Effector CD8-positive, alpha-beta T cell (primary cell): ENCODE data around the gene CEMP1.

Experiments
- DNase-seq: peaks from one replicate; lab custom pipeline; 2025; lab: John Stamatoyannopoulos, UW

CEMP1 gene

DNA sequence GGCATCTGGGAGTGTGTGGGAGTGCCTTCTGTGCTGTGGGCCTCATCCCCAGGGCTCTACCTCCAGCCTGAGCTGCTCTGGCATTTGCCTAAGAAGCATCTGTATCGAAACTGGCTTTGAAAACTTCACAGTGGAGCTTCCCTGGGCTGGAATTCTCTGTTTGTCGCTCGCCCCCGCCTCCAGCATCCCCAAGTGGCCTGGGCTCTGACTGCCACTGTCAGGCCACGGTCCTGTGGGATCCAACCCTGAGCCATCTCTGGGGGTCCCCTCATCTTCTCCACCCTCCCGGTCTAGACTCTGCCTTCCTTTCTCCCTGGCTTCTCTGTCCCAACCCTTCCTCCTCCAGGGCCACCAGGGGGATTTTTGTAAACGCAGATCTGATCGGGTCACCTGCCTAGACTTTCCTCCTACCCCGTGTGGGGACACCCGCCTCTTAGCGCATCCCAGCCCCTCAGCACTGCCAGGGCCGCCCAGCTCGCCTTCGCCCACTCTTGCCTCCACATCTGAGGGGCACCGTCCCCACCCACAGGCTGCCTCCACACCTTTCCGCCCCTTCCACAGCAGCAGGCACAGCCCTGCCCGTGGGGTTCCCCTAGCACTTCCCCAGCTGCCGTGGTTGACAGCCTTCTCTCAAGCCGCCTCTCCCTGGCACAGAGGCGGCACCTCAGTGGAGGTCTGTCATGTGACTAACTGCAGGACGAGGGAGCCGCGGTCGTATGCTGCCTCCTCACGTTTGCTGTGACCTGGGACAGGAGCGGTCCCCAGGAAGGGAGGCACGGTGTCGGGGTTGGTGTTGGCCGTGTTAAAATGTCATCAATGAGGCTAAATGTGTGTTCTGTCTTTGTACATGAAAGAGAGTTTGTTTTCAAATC lies 44.3 kb downstream of the CEMP1 start:
- peak; percentile 61 for DNase-seq

DNA sequence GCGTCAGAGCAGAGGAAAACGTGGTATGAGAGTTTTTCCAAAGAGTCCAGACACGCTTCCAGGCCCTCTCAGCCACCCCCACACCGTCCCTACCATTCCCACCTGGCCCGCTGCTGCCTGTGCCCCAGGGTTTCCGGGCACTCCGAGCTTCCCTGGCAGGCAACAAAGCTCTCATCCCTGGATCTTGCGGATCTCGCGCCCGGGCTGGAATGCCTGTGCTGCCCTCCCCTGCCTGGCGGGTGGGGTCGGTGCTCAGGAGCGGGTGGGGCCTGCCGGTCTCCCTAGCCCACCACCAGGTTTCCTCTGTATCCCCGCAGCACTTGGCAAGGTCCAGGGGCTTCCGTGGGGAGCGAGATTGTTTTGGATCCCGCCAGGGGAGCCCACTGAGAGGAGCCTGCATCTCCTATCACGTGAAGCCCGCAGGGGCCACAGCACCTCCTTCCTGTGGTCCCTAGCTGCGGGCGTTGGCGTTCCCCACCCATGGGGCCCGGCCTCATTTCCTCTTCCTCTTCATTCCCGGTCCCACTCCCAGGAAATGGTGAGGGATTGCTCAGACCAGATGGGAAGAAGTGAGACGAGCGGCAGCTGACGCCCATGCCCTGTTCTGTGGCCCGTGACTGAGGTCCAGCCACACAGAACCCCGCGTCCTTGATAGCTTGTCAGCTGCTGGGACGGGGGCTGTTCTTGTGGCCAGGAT lies 45.2 kb downstream of the CEMP1 start:
- DNase-seq = no peak

DNA sequence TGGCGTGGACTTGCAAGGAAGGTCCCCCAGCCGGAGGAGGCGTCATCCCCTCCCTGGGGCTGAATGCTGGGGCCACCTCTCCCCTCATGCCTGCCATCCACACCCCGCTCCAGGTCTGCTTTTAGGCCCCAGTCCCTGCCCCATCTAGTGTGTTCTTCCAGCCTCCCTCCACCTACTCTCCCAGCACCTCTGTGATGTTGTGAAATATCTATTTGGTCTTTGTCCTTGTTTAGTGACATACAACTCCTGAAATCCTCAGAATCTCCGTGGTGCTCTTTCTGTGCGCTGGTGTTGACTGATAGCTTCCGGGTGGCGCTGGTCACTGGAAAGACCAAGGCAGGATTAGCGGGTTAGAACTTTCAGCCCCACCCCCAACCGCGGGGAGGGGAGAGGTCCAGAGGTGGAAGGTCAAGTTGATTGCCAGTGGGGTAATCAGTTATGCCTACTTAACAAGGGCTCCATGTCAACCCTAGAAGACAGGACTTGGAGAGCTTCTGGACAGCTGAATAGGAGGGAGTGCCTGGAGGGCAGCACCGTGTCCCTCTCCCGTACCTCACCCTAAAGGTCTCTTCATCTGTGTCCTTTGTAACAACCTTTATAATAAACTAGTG lies 46.2 kb downstream of the CEMP1 start:
- DNase-seq = no peak

DNA sequence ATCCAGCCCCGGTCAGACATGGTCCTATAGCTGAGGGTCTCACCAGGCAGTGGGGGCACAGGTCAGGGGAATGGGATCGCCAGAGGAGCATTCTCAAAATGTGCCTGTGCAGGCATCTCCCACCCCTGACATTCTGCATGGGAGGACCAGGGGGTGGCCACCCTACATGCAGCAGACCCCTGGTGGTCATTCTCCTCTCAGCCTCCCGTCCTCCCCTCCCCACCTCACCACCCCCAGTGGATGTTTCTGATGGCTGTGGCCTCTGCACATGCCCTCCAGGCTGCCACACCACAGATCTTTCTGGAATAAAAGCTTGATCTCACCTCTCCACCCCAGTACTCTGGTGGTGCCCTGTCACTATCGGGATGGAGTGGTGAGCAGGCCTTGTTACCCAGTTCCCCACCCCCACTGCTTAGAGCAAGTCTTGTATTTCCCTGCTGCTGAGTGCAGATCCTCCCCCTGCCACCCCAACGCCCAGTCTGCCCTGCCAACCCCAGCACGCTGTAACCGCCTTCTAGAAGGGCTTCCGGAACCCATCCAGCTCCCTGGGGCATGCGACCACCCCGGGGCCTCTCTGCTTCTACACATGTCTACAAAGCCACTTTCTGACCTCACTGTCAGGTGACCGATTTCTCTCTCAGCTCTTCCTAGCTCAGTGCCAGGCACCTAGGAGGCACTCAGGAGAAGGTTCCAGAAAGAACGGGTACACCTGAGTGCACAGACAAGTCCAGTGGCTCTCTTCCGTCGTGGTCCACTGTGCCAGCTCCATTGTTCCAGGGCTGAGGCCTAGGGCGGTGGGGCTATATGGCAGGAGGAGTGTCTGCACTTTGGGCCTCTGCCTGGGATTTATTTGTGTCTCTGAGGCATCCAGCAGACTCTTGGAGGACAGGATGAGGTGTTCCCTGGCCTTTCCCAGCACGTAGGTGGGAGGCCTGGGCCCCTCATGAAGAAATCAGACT lies 47.0 kb downstream of the CEMP1 start:
- no peak for DNase-seq

DNA sequence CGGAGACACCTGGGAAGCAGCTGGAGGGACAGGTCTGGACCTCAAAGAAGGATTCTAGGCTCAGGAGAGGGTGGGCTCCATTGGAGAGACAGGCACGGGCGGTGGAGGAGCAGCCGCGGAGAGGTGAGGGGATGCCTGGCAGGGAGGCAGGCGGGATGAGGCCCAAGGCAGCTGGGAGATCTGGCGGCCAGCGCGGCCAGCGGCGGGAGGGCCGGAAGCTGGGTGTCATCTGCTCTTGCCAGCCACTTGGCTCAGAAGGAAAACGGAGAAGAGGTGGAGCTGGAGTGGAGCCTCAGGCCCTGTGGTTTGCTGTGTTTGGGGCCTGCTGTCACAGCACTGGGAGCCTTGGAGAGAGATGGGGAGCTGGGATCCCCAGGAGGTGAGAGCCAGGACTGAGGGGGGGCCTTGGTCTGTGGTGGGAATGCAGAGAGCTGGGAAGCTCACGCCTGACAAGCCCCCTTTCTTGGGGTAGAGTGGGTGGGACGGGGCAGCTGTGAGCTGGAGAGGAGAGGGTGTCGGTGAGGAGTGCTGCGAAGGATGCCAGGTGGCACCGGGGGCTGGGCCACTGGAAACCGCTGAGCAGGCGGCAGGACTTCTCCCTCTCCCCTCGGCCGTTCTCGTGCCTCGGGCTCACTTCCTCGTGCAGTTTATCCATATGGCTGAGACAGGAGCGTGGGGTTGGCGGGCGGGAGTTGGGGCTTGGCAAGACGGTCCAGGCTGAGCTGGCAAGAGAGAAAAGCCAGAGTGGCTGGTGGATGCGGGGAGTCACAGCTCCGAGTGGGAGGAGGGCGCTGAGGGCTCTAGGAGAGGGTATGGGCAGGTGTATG lies 48.3 kb downstream of the CEMP1 start:
- DNase-seq = no peak

DNA sequence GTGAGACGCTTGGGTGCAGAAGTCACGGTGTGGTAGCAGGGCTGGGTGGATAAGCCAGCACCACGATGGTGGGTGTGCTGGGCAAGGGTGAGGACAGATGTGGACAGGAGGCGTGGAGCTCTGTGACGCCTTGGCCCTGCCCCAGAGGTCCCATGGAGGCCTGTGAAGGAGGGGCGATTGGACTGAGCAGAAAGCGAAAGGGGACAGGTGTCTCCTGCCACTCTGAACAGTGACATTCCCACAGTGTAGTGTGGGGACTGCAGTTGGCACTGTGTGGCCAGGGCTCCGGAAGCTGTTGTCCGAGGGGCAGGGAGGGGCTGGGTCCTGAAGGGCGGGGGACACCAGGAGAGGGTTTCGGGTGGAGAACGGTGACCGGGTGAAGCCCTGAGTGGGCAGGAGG lies 49.0 kb downstream of the CEMP1 start:
- no peak for DNase-seq

DNA sequence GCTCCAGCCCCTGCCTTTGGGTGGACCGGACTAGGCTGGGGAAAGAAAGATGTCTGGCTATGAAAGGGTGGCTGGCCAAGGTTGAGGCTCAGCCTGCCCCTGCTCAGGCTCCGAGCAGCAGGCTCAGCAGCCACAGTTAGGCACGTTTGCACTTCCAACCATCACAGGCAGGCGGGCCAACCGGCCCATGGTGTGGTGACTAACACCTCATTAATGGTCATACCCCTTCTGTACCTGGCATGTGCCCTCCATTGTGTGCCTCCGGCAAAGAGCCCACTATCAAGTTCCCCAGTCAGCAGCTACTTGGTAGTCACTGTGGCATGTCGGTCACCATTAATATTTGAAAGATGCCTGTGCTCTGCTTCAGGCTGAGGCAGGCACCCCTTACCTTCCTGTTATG lies 49.5 kb downstream of the CEMP1 start:
- no peak for DNase-seq

DNA sequence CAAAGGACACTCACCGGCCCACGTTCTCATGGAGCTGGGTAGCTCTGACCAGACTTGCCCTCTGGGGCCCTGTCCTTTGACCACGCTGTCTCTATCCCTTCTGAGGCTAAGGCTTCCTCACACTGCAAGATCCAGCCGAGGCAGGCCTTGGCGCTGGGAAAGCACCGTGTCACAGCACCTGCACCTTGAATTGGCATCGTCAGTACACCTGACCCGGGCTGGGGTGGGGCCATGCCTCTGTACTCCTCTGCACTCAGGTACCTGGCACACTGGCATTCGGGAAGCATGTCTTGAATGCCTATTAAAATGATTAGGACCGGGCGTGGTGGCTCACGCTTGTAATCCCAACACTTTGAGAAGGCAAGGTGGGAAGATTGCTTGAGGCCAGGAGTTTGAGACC lies 50.3 kb downstream of the CEMP1 start:
- no peak for DNase-seq
